Uterus (tissue), 2 donors: ENCODE results near the gene RBFOX2.

Experiments used
- POLR2A ChIP-seq, 2 donors: fragments of 450-650 bp; IDR thresholded peaks; one replicate each; pipeline ENCODE4 v1.6.1; 2016; ENCODE audit warnings: antibody characterized with exemption in 2 of 2, mild to moderate bottlenecking in 1 of 2, moderate library complexity in 1 of 2
- TF ChIP-seq, protein P1 (sequence below), 4 experiments: fragments of 200-600 bp in 2 of 4; fragments of 450-650 bp in 2 of 4; sonication (generic) in 2 of 4; IDR thresholded peaks; one replicate each; pipeline ENCODE4 v1.5.1; 2016 to 2019; ENCODE audit warnings: antibody characterized with exemption in 4 of 4, mild to moderate bottlenecking in 2 of 4, moderate library complexity in 1 of 4

DNA sequence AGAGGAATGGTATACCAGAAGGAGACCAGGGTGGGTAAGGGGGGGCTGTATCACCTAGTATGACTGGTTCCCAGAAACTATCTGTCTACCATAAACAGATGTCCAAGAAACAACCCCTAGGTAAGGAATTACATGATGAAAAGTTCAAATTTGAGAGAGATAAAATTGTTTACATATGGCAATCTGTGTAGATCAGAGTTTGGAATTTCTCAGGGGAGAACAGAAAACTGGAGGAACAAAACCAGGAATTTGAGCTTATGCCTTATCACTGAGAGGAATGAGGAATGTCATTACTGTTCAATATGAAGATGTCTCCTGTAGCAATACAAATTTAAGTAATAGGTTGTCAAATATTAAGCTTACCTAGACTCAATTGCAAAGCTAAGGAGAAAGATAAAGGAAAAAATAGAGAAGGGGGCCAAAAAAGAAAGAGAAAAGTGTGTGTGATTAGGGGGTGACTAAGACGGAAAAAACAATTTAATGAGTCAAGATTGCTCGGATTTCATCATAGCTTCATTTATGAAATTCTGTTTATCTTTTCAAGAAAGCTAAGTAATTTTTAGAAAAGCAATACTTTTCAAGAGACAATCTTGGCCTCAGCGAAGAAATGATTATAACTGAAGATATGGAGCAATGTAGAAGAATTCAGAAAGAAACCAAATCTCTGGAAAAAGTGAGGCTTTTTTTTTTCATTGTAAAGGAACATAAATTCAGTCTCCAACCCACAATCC, 193.2 kb downstream of the RBFOX2 start:
- TF ChIP-seq, protein P1, sequence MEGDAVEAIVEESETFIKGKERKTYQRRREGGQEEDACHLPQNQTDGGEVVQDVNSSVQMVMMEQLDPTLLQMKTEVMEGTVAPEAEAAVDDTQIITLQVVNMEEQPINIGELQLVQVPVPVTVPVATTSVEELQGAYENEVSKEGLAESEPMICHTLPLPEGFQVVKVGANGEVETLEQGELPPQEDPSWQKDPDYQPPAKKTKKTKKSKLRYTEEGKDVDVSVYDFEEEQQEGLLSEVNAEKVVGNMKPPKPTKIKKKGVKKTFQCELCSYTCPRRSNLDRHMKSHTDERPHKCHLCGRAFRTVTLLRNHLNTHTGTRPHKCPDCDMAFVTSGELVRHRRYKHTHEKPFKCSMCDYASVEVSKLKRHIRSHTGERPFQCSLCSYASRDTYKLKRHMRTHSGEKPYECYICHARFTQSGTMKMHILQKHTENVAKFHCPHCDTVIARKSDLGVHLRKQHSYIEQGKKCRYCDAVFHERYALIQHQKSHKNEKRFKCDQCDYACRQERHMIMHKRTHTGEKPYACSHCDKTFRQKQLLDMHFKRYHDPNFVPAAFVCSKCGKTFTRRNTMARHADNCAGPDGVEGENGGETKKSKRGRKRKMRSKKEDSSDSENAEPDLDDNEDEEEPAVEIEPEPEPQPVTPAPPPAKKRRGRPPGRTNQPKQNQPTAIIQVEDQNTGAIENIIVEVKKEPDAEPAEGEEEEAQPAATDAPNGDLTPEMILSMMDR (IDR thresholded peaks at IDR 0.05) = no peak
- no peak for TF ChIP-seq POLR2A (IDR thresholded peaks at IDR 0.05)
